ENCODE measurements around the gene COG2. TPM values are rescaled to one million over a fixed set of nuclear protein-coding genes. Genes with fewer than 3 reads are reported as not detected.
"Not testable (repeated sequence)": the region's sequence is repeated elsewhere in the genome, so short reads cannot be mapped to it uniquely, and the experiment has no call there.

Gene COG2
- total RNA-seq, 1 donor from 2014 or later: 20.4 TPM

DNA sequence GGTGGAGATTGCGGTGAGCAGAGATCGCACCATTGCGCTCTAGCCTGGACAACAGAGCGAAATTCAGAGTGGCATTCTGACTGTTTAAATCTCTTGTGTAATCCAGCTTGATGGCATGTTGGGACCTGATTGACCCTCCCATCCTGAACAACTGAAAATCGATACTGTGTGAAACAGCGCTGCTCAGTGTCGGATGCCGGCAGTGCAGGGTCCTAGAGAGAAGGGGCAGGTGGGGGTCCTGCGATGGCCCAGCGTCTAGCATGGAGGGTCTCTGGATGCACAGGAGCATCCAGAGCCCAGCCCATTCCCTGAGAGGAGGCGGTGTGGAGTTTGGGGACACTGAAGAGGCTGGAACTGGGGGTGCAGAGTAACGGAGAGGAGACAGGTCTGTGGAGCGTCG, 55.8 kb downstream of the COG2 start:
- Histone ChIP-seq H3K4me3 (no peak overlapping the region), H3K27ac (no peak overlapping the region), H3K27me3 (no peaks in the 10 kb centered on the region), H3K9me3 (no peaks in the 10 kb centered on the region), H3K36me3 (peaks cover 0 to 13% of the 10 kb centered on the region in 2 donors), H3K4me1 (no peaks in the 10 kb centered on the region)
- intact Hi-C loops (cut with DNase I): no loop called here
- no peak for DNase-seq (ENCODE audit: extremely low spot score in 2 of 2)
- no peak for TF ChIP-seq POLR2AphosphoS5 (IDR thresholded peaks at IDR 0.05; ENCODE audit: insufficient read depth in 1 of 2, low read depth in 1 of 2)
- TF ChIP-seq, protein P1, sequence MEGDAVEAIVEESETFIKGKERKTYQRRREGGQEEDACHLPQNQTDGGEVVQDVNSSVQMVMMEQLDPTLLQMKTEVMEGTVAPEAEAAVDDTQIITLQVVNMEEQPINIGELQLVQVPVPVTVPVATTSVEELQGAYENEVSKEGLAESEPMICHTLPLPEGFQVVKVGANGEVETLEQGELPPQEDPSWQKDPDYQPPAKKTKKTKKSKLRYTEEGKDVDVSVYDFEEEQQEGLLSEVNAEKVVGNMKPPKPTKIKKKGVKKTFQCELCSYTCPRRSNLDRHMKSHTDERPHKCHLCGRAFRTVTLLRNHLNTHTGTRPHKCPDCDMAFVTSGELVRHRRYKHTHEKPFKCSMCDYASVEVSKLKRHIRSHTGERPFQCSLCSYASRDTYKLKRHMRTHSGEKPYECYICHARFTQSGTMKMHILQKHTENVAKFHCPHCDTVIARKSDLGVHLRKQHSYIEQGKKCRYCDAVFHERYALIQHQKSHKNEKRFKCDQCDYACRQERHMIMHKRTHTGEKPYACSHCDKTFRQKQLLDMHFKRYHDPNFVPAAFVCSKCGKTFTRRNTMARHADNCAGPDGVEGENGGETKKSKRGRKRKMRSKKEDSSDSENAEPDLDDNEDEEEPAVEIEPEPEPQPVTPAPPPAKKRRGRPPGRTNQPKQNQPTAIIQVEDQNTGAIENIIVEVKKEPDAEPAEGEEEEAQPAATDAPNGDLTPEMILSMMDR (IDR thresholded peaks at IDR 0.05): no peak
- TF ChIP-seq POLR2A (IDR thresholded peaks at IDR 0.05): no peak

GRCh38 chr1:230698964-230699363, 56.7 kb downstream of the COG2 start:
- H3K4me3 ChIP-seq; H3K9me3 ChIP-seq; DNase-seq (ENCODE audit: extremely low spot score in 2 of 2); intact Hi-C loops (cut with DNase I); H3K27ac ChIP-seq; H3K27me3 ChIP-seq; H3K36me3 ChIP-seq; H3K4me1 ChIP-seq: not testable (repeated sequence)

DNA sequence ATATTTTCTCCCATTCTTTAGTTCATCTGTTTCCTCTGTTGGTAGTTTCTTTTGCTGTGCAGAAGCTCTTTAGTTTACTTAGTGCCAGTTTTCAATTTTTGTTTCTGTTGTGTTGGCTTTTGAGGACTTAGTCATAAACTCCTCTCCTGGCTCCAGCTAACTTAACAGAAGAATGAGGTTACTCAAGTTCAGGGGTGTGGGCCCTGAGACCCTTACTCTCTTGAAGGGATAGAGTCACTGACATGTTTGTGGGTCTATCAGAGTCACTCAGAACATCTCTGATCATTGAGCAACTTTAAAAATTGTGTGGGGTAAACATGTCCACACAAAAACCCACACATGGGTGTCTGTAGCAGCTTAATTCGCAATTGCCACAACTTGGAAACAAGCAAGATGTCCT, 57.4 kb downstream of the COG2 start:
- H3K36me3 ChIP-seq: no peaks in the 10 kb centered on the region
- H3K27me3 ChIP-seq: no peaks in the 10 kb centered on the region
- H3K9me3 ChIP-seq: no peaks in the 10 kb centered on the region
- no peaks in the 10 kb centered on the region for H3K4me1 ChIP-seq
- intact Hi-C loops (cut with DNase I): no loop called here
- no peak overlapping the region for H3K27ac ChIP-seq
- TF ChIP-seq POLR2AphosphoS5 (IDR thresholded peaks at IDR 0.05; ENCODE audit: insufficient read depth in 1 of 2, low read depth in 1 of 2): no peak
- TF ChIP-seq POLR2A (IDR thresholded peaks at IDR 0.05): no peak
- TF ChIP-seq, protein P1 (IDR thresholded peaks at IDR 0.05): no peak
- no peak overlapping the region for H3K4me3 ChIP-seq
- no peak for DNase-seq (ENCODE audit: extremely low spot score in 2 of 2)

DNA sequence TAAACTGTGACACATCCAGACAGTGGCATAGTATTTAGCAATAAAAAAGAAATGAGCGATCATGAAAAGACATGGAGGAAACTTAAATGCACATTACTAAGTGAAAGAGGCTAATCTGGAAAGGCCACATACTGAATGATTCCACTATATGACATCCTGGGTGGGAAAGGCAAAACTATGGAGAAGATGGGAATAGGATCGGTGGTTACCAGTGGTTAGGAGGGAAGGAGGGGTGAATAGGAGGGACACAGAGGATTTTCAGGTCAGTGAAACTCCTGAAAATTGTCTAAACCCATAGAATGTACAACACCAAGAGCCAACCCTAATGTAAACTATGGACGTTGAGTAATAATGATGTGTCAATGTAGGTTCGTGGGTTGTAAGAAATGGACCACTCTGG, 57.9 kb downstream of the COG2 start:
- H3K4me1 ChIP-seq: no peaks in the 10 kb centered on the region
- intact Hi-C loops (cut with DNase I): no loop called here
- no peaks in the 10 kb centered on the region for H3K9me3 ChIP-seq
- no peak overlapping the region for H3K27ac ChIP-seq
- DNase-seq (ENCODE audit: extremely low spot score in 2 of 2): no peak
- TF ChIP-seq POLR2AphosphoS5 (IDR thresholded peaks at IDR 0.05; ENCODE audit: insufficient read depth in 1 of 2, low read depth in 1 of 2): no peak
- TF ChIP-seq, protein P1 (IDR thresholded peaks at IDR 0.05): no peak
- no peak for TF ChIP-seq POLR2A (IDR thresholded peaks at IDR 0.05)
- H3K27me3 ChIP-seq: no peaks in the 10 kb centered on the region
- no peaks in the 10 kb centered on the region for H3K36me3 ChIP-seq
- H3K4me3 ChIP-seq: no peak overlapping the region

DNA sequence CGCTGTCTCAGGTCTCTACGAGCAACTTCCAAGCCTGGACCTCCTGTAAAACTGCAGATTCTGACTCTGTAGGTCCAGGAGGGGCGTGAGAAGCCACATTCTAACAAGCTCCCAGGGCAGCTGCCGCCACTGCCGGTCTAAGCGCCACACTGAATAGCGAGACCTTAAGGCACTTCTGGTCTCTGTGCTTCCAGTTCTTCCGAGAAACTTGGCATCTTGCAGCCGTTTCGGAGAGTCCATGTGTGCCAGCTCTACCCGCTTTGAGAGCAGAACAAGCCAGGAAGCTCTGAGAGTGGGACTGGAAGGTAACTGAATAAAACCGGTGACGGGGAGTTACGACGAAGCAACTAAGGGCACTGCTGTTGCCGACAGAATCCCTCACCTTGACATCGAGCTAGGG, 59.2 kb downstream of the COG2 start:
- Histone ChIP-seq H3K9me3 (no peaks in the 10 kb centered on the region), H3K4me3 (no peak overlapping the region), H3K27ac (no peak overlapping the region), H3K4me1 (no peaks in the 10 kb centered on the region), H3K36me3 (no peaks in the 10 kb centered on the region), H3K27me3 (no peaks in the 10 kb centered on the region)
- TF ChIP-seq, protein P1 (IDR thresholded peaks at IDR 0.05): no peak
- no peak for TF ChIP-seq POLR2A (IDR thresholded peaks at IDR 0.05)
- no peak for TF ChIP-seq POLR2AphosphoS5 (IDR thresholded peaks at IDR 0.05; ENCODE audit: insufficient read depth in 1 of 2, low read depth in 1 of 2)
- DNase-seq (ENCODE audit: extremely low spot score in 2 of 2): no peak
- intact Hi-C loops (cut with DNase I): no loop called here
